Loucy (cell line): Measurements from ENCODE around the gene ITGB6.
"Not testable (repeated sequence)": the region's sequence is repeated elsewhere in the genome, so short reads cannot be mapped to it uniquely, and the experiment has no call there.

Experiments used
- H2AFZ ChIP-seq: fragments of 200-600 bp; sonication (generic); 2 replicates; pipeline ENCODE4 v1.6.0; 2016; ENCODE audit warnings: antibody characterized with exemption, mild to moderate bottlenecking, low read length, moderate library complexity
- H3F3A ChIP-seq: fragments of 200-600 bp; 2 replicates; pipeline ENCODE4 v1.6.0; 2016; ENCODE audit warnings: antibody characterized with exemption, low read depth, mild to moderate bottlenecking
- H3K27me3 ChIP-seq: fragments of 200-600 bp; sonication (generic); 2 replicates; pipeline ENCODE4 v1.6.1; 2014; ENCODE audit warnings: low read length, mild to moderate bottlenecking; ENCODE audit not compliant: insufficient read depth, poor library complexity, severe bottlenecking
- H3K36me3 ChIP-seq: fragments of 200-600 bp; sonication (generic); 2 replicates; pipeline ENCODE4 v1.6.1; 2016; ENCODE audit warnings: low read length; ENCODE audit not compliant: insufficient read depth
- H3K4me1 ChIP-seq: fragments of 200-600 bp; sonication (generic); 2 replicates; pipeline ENCODE4 v1.5.1; 2014; ENCODE audit warnings: low read length, mild to moderate bottlenecking; ENCODE audit not compliant: insufficient read depth, poor library complexity, severe bottlenecking
- H3K4me2 ChIP-seq: fragments of 200-600 bp; sonication (generic); 2 replicates; pipeline ENCODE4 v1.6.0; 2014; ENCODE audit warnings: antibody characterized with exemption, low read length, low read depth, mild to moderate bottlenecking; ENCODE audit not compliant: poor library complexity, severe bottlenecking
- H3K4me3 ChIP-seq: fragments of 200-600 bp; sonication (generic); 2 replicates; pipeline ENCODE4 v1.5.1; 2014; ENCODE audit warnings: low read length, mild to moderate bottlenecking, mixed read lengths; ENCODE audit not compliant: poor library complexity, severe bottlenecking
- H3K79me2 ChIP-seq: fragments of 200-600 bp; sonication (generic); 2 replicates; pipeline ENCODE4 v1.6.1; 2014; ENCODE audit warnings: low read length; ENCODE audit not compliant: insufficient read depth
- H3K9ac ChIP-seq: fragments of 200-600 bp; sonication (generic); 2 replicates; pipeline ENCODE4 v1.6.0; 2014; ENCODE audit warnings: mild to moderate bottlenecking, low read depth, low read length, moderate library complexity; ENCODE audit not compliant: poor library complexity, severe bottlenecking
- H3K9me2 ChIP-seq: fragments of 200-600 bp; sonication (generic); replicated peaks from 2 replicates; pipeline ENCODE4 v1.6.1; 2016; ENCODE audit warnings: low read depth, low read length, mixed read lengths
- H3K9me3 ChIP-seq: fragments of 200-600 bp; sonication (generic); 2 replicates; pipeline ENCODE4 v1.6.1; 2014; ENCODE audit warnings: mild to moderate bottlenecking, antibody characterized with exemption, low read length, low read depth; ENCODE audit not compliant: insufficient read depth
- H4K20me1 ChIP-seq: fragments of 200-600 bp; sonication (generic); 2 replicates; pipeline ENCODE4 v1.6.0; 2014; ENCODE audit warnings: antibody characterized with exemption, low read length, mild to moderate bottlenecking; ENCODE audit not compliant: insufficient read depth, poor library complexity, severe bottlenecking
- CTCF ChIP-seq: fragments of 200-600 bp; sonication (generic); conservative IDR thresholded peaks from 2 replicates; pipeline ENCODE4 v1.5.1; 2014; ENCODE audit warnings: mild to moderate bottlenecking, antibody characterized with exemption, low read length
- EZH2phosphoT487 ChIP-seq: fragments of 200-600 bp; IDR thresholded peaks from 2 replicates; pipeline ENCODE4 v1.6.1; 2018; ENCODE audit warnings: antibody characterized with exemption, mild to moderate bottlenecking, moderate library complexity, borderline replicate concordance

The ITGB6 gene

GRCh38 chr2:160124571-160124970 is 75.5 kb downstream of the ITGB6 start:
- no peaks in the 10 kb centered on the region for H3K36me3 ChIP-seq
- no peak overlapping the region for H3K4me3 ChIP-seq
- no peak for TF ChIP-seq CTCF
- no peak for TF ChIP-seq EZH2phosphoT487
- H3F3A ChIP-seq, result no peaks in the 10 kb centered on the region
- H4K20me1 ChIP-seq, result no peaks in the 10 kb centered on the region
- no peaks in the 10 kb centered on the region for H3K79me2 ChIP-seq
- no peak overlapping the region for H2AFZ ChIP-seq
- no peak overlapping the region for H3K9ac ChIP-seq
- H3K9me2 ChIP-seq, result no peaks in the 10 kb centered on the region
- peaks cover 21% of the 10 kb centered on the region for H3K4me1 ChIP-seq
- H3K4me2 ChIP-seq, result no peak overlapping the region
- no peaks in the 10 kb centered on the region for H3K9me3 ChIP-seq
- H3K27me3 ChIP-seq, result no peaks in the 10 kb centered on the region

- H3K9me3 ChIP-seq, result not testable (repeated sequence)
Measured at GRCh38 chr2:160114721-160115120, 85.4 kb downstream of the ITGB6 start.

GRCh38 chr2:160114020-160114419 is 86.1 kb downstream of the ITGB6 start:
- Histone ChIP-seq H3K27me3 (no peaks in the 10 kb centered on the region), H3K4me2 (no peak overlapping the region), H3K4me3 (no peak overlapping the region), H3K4me1 (no peaks in the 10 kb centered on the region), H3K9me3 (no peaks in the 10 kb centered on the region), H3K9ac (no peak overlapping the region), H2AFZ (no peak overlapping the region), H3F3A (no peaks in the 10 kb centered on the region), H3K79me2 (no peaks in the 10 kb centered on the region), H4K20me1 (no peaks in the 10 kb centered on the region), H3K9me2 (no peaks in the 10 kb centered on the region), H3K36me3 (no peaks in the 10 kb centered on the region)
- TF ChIP-seq EZH2phosphoT487 (no peak), CTCF (no peak)

More at GRCh38 chr2:160114721-160115120, 85.4 kb downstream of the ITGB6 start:
- H3K4me3 ChIP-seq, H3K27me3 ChIP-seq, H3K9me2 ChIP-seq, H4K20me1 ChIP-seq, H2AFZ ChIP-seq, H3K79me2 ChIP-seq, H3K4me2 ChIP-seq, H3K4me1 ChIP-seq, H3K36me3 ChIP-seq, H3F3A ChIP-seq, H3K9ac ChIP-seq: not testable (repeated sequence)

- H3K9me2 ChIP-seq, result no peaks in the 10 kb centered on the region
- no peaks in the 10 kb centered on the region for H3K79me2 ChIP-seq
- H3K36me3 ChIP-seq, result no peaks in the 10 kb centered on the region
- H2AFZ ChIP-seq, result no peak overlapping the region
- no peaks in the 10 kb centered on the region for H3F3A ChIP-seq
- H3K4me2 ChIP-seq, result no peak overlapping the region
- H3K4me3 ChIP-seq, result no peak overlapping the region
- H3K27me3 ChIP-seq, result no peaks in the 10 kb centered on the region
- H3K4me1 ChIP-seq, result no peaks in the 10 kb centered on the region
- no peaks in the 10 kb centered on the region for H3K9me3 ChIP-seq
- no peak for TF ChIP-seq EZH2phosphoT487
- TF ChIP-seq CTCF, result no peak
- H4K20me1 ChIP-seq, result no peaks in the 10 kb centered on the region
- no peak overlapping the region for H3K9ac ChIP-seq
Measured at GRCh38 chr2:160111951-160112798, 87.9 kb downstream of the ITGB6 start.
